HFFc6 (cell line): ENCODE measurements around the gene RFXAP. TPM values are rescaled to one million over a fixed set of nuclear protein-coding genes. Genes with fewer than 3 reads are reported as not detected.
A peak's percentile ranks its signal among the peaks of the same experiment; 100 is the strongest.
"Not testable (repeated sequence)": the region's sequence is repeated elsewhere in the genome, so short reads cannot be mapped to it uniquely, and the experiment has no call there.

Source experiments
- DNase-seq: peaks from one replicate; pipeline ENCODE4 v3.0.0-alpha.2; 2018
- H3K27ac Mint-ChIP-seq: 2 replicates; pipeline ENCODE4 v1.8.0; 2020; ENCODE audit warnings: mild to moderate bottlenecking, mixed read lengths
- H3K27me3 Mint-ChIP-seq: 2 replicates; pipeline ENCODE4 v1.8.0; 2021; ENCODE audit warnings: mild to moderate bottlenecking, moderate library complexity, mixed read lengths; ENCODE audit not compliant: insufficient read depth
- H3K36me3 Mint-ChIP-seq: 2 replicates; pipeline ENCODE4 v1.8.0; 2021; ENCODE audit warnings: low read depth, mixed read lengths
- H3K4me1 Mint-ChIP-seq: 2 replicates; pipeline ENCODE4 v1.8.0; 2020; ENCODE audit warnings: low read depth, mixed read lengths
- H3K4me3 Mint-ChIP-seq: 2 replicates; pipeline ENCODE4 v1.8.0; 2020; ENCODE audit warnings: mild to moderate bottlenecking, moderate library complexity, mixed read lengths
- H3K9me3 Mint-ChIP-seq: 2 replicates; pipeline ENCODE4 v1.8.0; 2020; ENCODE audit warnings: mild to moderate bottlenecking, mixed read lengths
- CTCF ChIP-seq: fragments of 200-600 bp; sonication (generic); IDR thresholded peaks from 2 replicates; pipeline ENCODE4 v1.5.0; 2021; ENCODE audit warnings: antibody characterized with exemption, mild to moderate bottlenecking
- total RNA-seq, 6 experiments: library from RNA; stranded (reverse); fragmentation: NEBNext Ultra II Directional; extraction: Animal tissue kit (Norgen Biotek cat#: 25700); gene quantifications; 2 replicates in 1 of 6; 3 replicates in 5 of 6; pipeline ENCODE4 v1.2.3, GENCODE V29; 2021

RFXAP gene
- total RNA-seq, 6 experiments from 2014 or later = 3.4 to 4.6 (median 3.9) TPM

GRCh38 chr13:36776175-36776574, 42.8 kb upstream of the RFXAP start:
- Mint-ChIP-seq H3K9me3 (no peaks in the 10 kb centered on the region), H3K4me1 (no peaks in the 10 kb centered on the region), H3K27me3 (peaks cover 4% of the 10 kb centered on the region; the same call in 1 of the 2 replicates), H3K4me3 (no peak overlapping the region), H3K36me3 (no peaks in the 10 kb centered on the region), H3K27ac (no peak overlapping the region)
- no peak for DNase-seq
- TF ChIP-seq CTCF = no peak

- DNase-seq = peak; percentile 6
- peaks cover 9% of the 10 kb centered on the region; the same call in 1 of the 2 replicates for H3K27me3 Mint-ChIP-seq
- H3K9me3 Mint-ChIP-seq = no peaks in the 10 kb centered on the region
- H3K27ac Mint-ChIP-seq = no peak overlapping the region
- H3K4me3 Mint-ChIP-seq = no peak overlapping the region
- no peaks in the 10 kb centered on the region for H3K4me1 Mint-ChIP-seq
- TF ChIP-seq CTCF = no peak
- no peaks in the 10 kb centered on the region for H3K36me3 Mint-ChIP-seq
Measured at GRCh38 chr13:36778083-36778671, 40.8 kb upstream of the RFXAP start.

GRCh38 chr13:36783890-36784289, 35.1 kb upstream of the RFXAP start:
- TF ChIP-seq CTCF = no peak
- DNase-seq = no peak
- Mint-ChIP-seq H3K4me3 (no peak overlapping the region), H3K4me1 (peaks cover 23% of the 10 kb centered on the region), H3K27me3 (peaks cover 8% of the 10 kb centered on the region), H3K36me3 (no peaks in the 10 kb centered on the region), H3K9me3 (no peaks in the 10 kb centered on the region), H3K27ac (no peak overlapping the region)

DNA sequence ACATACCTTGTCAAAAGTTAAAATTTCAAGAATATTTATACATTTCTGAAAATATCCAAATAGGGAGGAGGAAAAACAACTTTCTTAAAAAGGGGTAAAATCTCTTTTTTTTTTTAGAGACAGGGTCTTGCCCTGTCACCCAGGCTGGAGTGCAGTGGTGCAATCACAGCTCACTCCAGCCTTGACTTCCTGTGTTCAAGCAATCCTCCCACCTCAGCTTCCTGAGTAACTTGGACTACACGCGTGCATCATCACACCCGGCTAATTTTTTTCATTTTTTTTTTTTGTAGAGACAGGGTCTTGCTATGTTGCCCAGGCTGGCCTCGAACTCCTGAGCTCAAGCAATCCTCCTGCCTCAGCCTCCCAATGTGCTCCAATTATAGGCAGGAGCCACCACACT, 32.8 kb upstream of the RFXAP start:
- H3K27ac Mint-ChIP-seq, H3K27me3 Mint-ChIP-seq, DNase-seq, H3K9me3 Mint-ChIP-seq, H3K36me3 Mint-ChIP-seq, H3K4me3 Mint-ChIP-seq: not testable (repeated sequence)
- peaks cover 33% of the 10 kb centered on the region for H3K4me1 Mint-ChIP-seq

- Mint-ChIP-seq H3K9me3 (no peaks in the 10 kb centered on the region), H3K27ac (peak overlapping the region; percentile 40; the same call in 1 of the 2 replicates), H3K4me1 (peaks cover 33% of the 10 kb centered on the region), H3K27me3 (peaks cover 7% of the 10 kb centered on the region), H3K36me3 (no peaks in the 10 kb centered on the region), H3K4me3 (no peak overlapping the region)
- DNase-seq = no peak
- no peak for TF ChIP-seq CTCF
Measured at GRCh38 chr13:36787181-36787580, 31.8 kb upstream of the RFXAP start.

DNA sequence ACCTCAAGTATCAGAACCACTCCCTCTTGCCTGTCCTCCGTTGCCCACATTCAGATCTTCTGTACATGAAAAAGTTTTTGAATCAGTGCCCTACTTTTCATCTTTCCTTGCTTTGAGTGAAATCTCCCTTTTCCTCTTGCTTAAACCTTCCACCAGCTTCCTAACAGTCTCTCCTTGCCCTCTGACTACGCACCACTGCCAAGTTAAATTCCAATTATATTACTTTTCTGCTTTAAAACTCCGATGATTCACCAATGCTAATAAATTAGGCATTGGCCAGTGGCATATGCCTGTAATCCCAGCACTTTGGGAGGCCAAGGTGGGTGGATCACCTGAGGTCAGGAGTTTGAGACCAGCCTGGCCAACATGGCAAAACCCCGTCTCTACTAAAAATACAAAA, 30.7 kb upstream of the RFXAP start:
- Mint-ChIP-seq H3K4me3 (peak overlapping the region; percentile 55), H3K36me3 (no peaks in the 10 kb centered on the region), H3K4me1 (peaks cover 33% of the 10 kb centered on the region), H3K27me3 (peaks cover 3% of the 10 kb centered on the region), H3K27ac (peak overlapping the region; percentile 47), H3K9me3 (no peaks in the 10 kb centered on the region)
- TF ChIP-seq CTCF = no peak
- DNase-seq = peak; percentile 57
